ENCODE measurements around the gene TENM3.

The TENM3 gene

GRCh38 chr4:182426901-182427300 lies 183.7 kb downstream of the TENM3 start:
- Histone ChIP-seq H3K36me3 (ENCODE audit: low read length) (no peaks in the 10 kb centered on the region), H3F3A (ENCODE audit: insufficient read depth) (no peaks in the 10 kb centered on the region)

GRCh38 chr4:182427554-182427953 lies 184.4 kb downstream of the TENM3 start:
- no peak overlapping the region for H3K27ac ChIP-seq (ENCODE audit: low read depth, low read length)
- no peaks in the 10 kb centered on the region for H4K20me1 ChIP-seq (ENCODE audit: low read depth, low read length)
- no peaks in the 10 kb centered on the region for H3F3A ChIP-seq (ENCODE audit: insufficient read depth)
- no peaks in the 10 kb centered on the region for H3K9me3 ChIP-seq (ENCODE audit: insufficient read depth, low read length)
- H3K4me3 ChIP-seq (ENCODE audit: insufficient read depth, low read length, poor library complexity, severe bottlenecking): no peak overlapping the region
- H2AFZ ChIP-seq (ENCODE audit: low read depth, low read length, severe bottlenecking): no peak overlapping the region
- no peaks in the 10 kb centered on the region for H3K9me2 ChIP-seq (replicated peaks; ENCODE audit: insufficient read depth, low read length)
- H3K27me3 ChIP-seq (ENCODE audit: low read length): no peaks in the 10 kb centered on the region
- H3K36me3 ChIP-seq (ENCODE audit: low read length): no peaks in the 10 kb centered on the region
- no peak overlapping the region for H3K4me2 ChIP-seq (ENCODE audit: low read depth, low read length, poor library complexity, severe bottlenecking)
- no peaks in the 10 kb centered on the region for H3K79me2 ChIP-seq (ENCODE audit: insufficient read depth, low read length)
- TF ChIP-seq CTCF (IDR thresholded peaks at IDR 0.05; ENCODE audit: insufficient read depth, low read length, poor library complexity, severe bottlenecking) (no peak), EZH2phosphoT487 (conservative IDR thresholded peaks at IDR 0.05; ENCODE audit: low read length) (no peak)
- H3K9ac ChIP-seq (ENCODE audit: low read length): no peak overlapping the region

More at GRCh38 chr4:182426901-182427300, 183.7 kb downstream of the TENM3 start:
- no peak overlapping the region for H2AFZ ChIP-seq (ENCODE audit: low read depth, low read length, severe bottlenecking)
- H3K4me2 ChIP-seq (ENCODE audit: low read depth, low read length, poor library complexity, severe bottlenecking): no peak overlapping the region
- H3K9me2 ChIP-seq (replicated peaks; ENCODE audit: insufficient read depth, low read length): no peaks in the 10 kb centered on the region
- no peak overlapping the region for H3K27ac ChIP-seq (ENCODE audit: low read depth, low read length)
- no peaks in the 10 kb centered on the region for H3K9me3 ChIP-seq (ENCODE audit: insufficient read depth, low read length)
- H3K79me2 ChIP-seq (ENCODE audit: insufficient read depth, low read length): no peaks in the 10 kb centered on the region
- TF ChIP-seq CTCF (IDR thresholded peaks at IDR 0.05; ENCODE audit: insufficient read depth, low read length, poor library complexity, severe bottlenecking): no peak
- TF ChIP-seq EZH2phosphoT487 (conservative IDR thresholded peaks at IDR 0.05; ENCODE audit: low read length): no peak
- no peak overlapping the region for H3K4me3 ChIP-seq (ENCODE audit: insufficient read depth, low read length, poor library complexity, severe bottlenecking)
- H3K27me3 ChIP-seq (ENCODE audit: low read length): no peaks in the 10 kb centered on the region
- H3K9ac ChIP-seq (ENCODE audit: low read length): no peak overlapping the region
- no peaks in the 10 kb centered on the region for H4K20me1 ChIP-seq (ENCODE audit: low read depth, low read length)

- no peaks in the 10 kb centered on the region for H3K79me2 ChIP-seq (ENCODE audit: insufficient read depth, low read length)
- no peaks in the 10 kb centered on the region for H4K20me1 ChIP-seq (ENCODE audit: low read depth, low read length)
- no peaks in the 10 kb centered on the region for H3K9me3 ChIP-seq (ENCODE audit: insufficient read depth, low read length)
- H3K9ac ChIP-seq (ENCODE audit: low read length): no peak overlapping the region
- no peak overlapping the region for H3K4me3 ChIP-seq (ENCODE audit: insufficient read depth, low read length, poor library complexity, severe bottlenecking)
- no peak overlapping the region for H3K27ac ChIP-seq (ENCODE audit: low read depth, low read length)
- TF ChIP-seq EZH2phosphoT487 (conservative IDR thresholded peaks at IDR 0.05; ENCODE audit: low read length) (no peak), CTCF (IDR thresholded peaks at IDR 0.05; ENCODE audit: insufficient read depth, low read length, poor library complexity, severe bottlenecking) (no peak)
- H2AFZ ChIP-seq (ENCODE audit: low read depth, low read length, severe bottlenecking): no peak overlapping the region
- no peaks in the 10 kb centered on the region for H3K36me3 ChIP-seq (ENCODE audit: low read length)
- H3K27me3 ChIP-seq (ENCODE audit: low read length): no peaks in the 10 kb centered on the region
- H3K9me2 ChIP-seq (replicated peaks; ENCODE audit: insufficient read depth, low read length): no peaks in the 10 kb centered on the region
- no peaks in the 10 kb centered on the region for H3F3A ChIP-seq (ENCODE audit: insufficient read depth)
- H3K4me2 ChIP-seq (ENCODE audit: low read depth, low read length, poor library complexity, severe bottlenecking): no peak overlapping the region
Observed at GRCh38 chr4:182429896-182430295, 186.7 kb downstream of the TENM3 start.
